Stimulated activated CD8-positive, alpha-beta memory T cell treated with anti-CD3 and anti-CD28 coated beads, Interleukin-15, amount 100 ng/mL, for 24 hours (primary cell): Measurements from ENCODE around the gene CLDN25.

Experiments
- DNase-seq: peaks from one replicate; pipeline ENCODE4 v3.0.0-alpha.2; 2020; ENCODE audit warnings: low read depth

CLDN25 gene

GRCh38 chr11:113808931-113809330 lies 29.3 kb downstream of the CLDN25 start:
- no peak for DNase-seq

- DNase-seq: no peak
These were observed 34.6 kb downstream of the CLDN25 start for GRCh38 chr11:113814181-113814580.

GRCh38 chr11:113817162-113817561 lies 37.6 kb downstream of the CLDN25 start:
- DNase-seq: no peak

- no peak for DNase-seq
These were observed 38.0 kb downstream of the CLDN25 start for GRCh38 chr11:113817626-113818025.

GRCh38 chr11:113818426-113818825 lies 38.8 kb downstream of the CLDN25 start:
- no peak for DNase-seq

- no peak for DNase-seq
These were observed 47.9 kb downstream of the CLDN25 start for GRCh38 chr11:113827477-113827876.

GRCh38 chr11:113828191-113828590 lies 48.6 kb downstream of the CLDN25 start:
- DNase-seq: no peak

GRCh38 chr11:113829751-113830150 lies 50.2 kb downstream of the CLDN25 start:
- no peak for DNase-seq
